Measurements from ENCODE around the gene SLC35F4. TPM values are rescaled to one million over a fixed set of nuclear protein-coding genes. Genes with fewer than 3 reads are reported as not detected.

Gene SLC35F4
- total and polyA plus RNA-seq, 10 donors, result not detected

- no peak overlapping the region for H3K4me3 ChIP-seq
- peaks cover 0 to 11% (median 0%) of the 10 kb centered on the region in 8 donors for H3K9me3 ChIP-seq
- no peak for DNase-seq
- no peak overlapping the region for H3K27ac ChIP-seq
- no peaks in the 10 kb centered on the region for H3K4me1 ChIP-seq
- intact Hi-C loops (cut with DNase I; ENCODE audit: low total_unique reads), result no loop called here
- H3K27me3 ChIP-seq (replicated peaks in 1 of 7), result no peaks in the 10 kb centered on the region
- 65 to 84% (median 77%) methylated on average over 1 of the region's 1 CpG for WGBS, 5 donors
- no peaks in the 10 kb centered on the region for H3K36me3 ChIP-seq
- TF ChIP-seq POLR2A (IDR thresholded peaks at IDR 0.05), result no peak
- TF ChIP-seq CTCF (IDR thresholded peaks at IDR 0.05 in 8 of 11, conservative IDR thresholded peaks at IDR 0.05 in 3 of 11), result peak in 4 of 11 experiments; percentile 31 to 37 (median 31)
- no peak for TF ChIP-seq POLR2AphosphoS5 (IDR thresholded peaks at IDR 0.05)
Measured at GRCh38 chr14:57533214-57533613, 332.7 kb downstream of the SLC35F4 start.

- no peak for DNase-seq
- Histone ChIP-seq H3K27ac (no peak overlapping the region), H3K27me3 (replicated peaks in 1 of 7) (no peaks in the 10 kb centered on the region), H3K36me3 (no peaks in the 10 kb centered on the region), H3K4me3 (no peak overlapping the region), H3K9me3 (peaks cover 0 to 32% (median 21%) of the 10 kb centered on the region in 8 donors), H3K4me1 (no peaks in the 10 kb centered on the region)
- intact Hi-C loops (cut with DNase I; ENCODE audit: low total_unique reads), result no loop called here
- no peak for TF ChIP-seq POLR2A (IDR thresholded peaks at IDR 0.05)
- no peak for TF ChIP-seq CTCF (IDR thresholded peaks at IDR 0.05 in 8 of 11, conservative IDR thresholded peaks at IDR 0.05 in 3 of 11)
- TF ChIP-seq POLR2AphosphoS5 (IDR thresholded peaks at IDR 0.05), result no peak
Measured at GRCh38 chr14:57530571-57530970, 335.3 kb downstream of the SLC35F4 start.

GRCh38 chr14:57526942-57527341 lies 338.9 kb downstream of the SLC35F4 start:
- Histone ChIP-seq H3K4me3 (no peak overlapping the region), H3K27me3 (replicated peaks in 1 of 7) (no peaks in the 10 kb centered on the region), H3K9me3 (peaks cover 0 to 56% (median 44%) of the 10 kb centered on the region in 8 donors), H3K4me1 (no peaks in the 10 kb centered on the region), H3K36me3 (no peaks in the 10 kb centered on the region), H3K27ac (no peak overlapping the region)
- TF ChIP-seq CTCF (IDR thresholded peaks at IDR 0.05 in 8 of 11, conservative IDR thresholded peaks at IDR 0.05 in 3 of 11) (no peak), POLR2AphosphoS5 (IDR thresholded peaks at IDR 0.05) (no peak), POLR2A (IDR thresholded peaks at IDR 0.05) (no peak)
- no peak for DNase-seq
- intact Hi-C loops (cut with DNase I; ENCODE audit: low total_unique reads), result no loop called here
- WGBS, 5 donors, result 54 to 66% (median 60%) methylated on average over 3 of the region's 3 CpGs

GRCh38 chr14:57519043-57519442 lies 346.8 kb downstream of the SLC35F4 start:
- no peak for DNase-seq

More at GRCh38 chr14:57519043-57519442, 346.8 kb downstream of the SLC35F4 start:
- Histone ChIP-seq H3K4me3 (no peak overlapping the region), H3K27me3 (replicated peaks in 1 of 7) (no peaks in the 10 kb centered on the region), H3K9me3 (peaks cover 0 to 67% (median 50%) of the 10 kb centered on the region in 8 donors), H3K27ac (no peak overlapping the region), H3K36me3 (no peaks in the 10 kb centered on the region), H3K4me1 (no peaks in the 10 kb centered on the region)
- no peak for TF ChIP-seq POLR2AphosphoS5 (IDR thresholded peaks at IDR 0.05)
- TF ChIP-seq POLR2A (IDR thresholded peaks at IDR 0.05), result no peak
- no peak for TF ChIP-seq CTCF (IDR thresholded peaks at IDR 0.05 in 8 of 11, conservative IDR thresholded peaks at IDR 0.05 in 3 of 11)
- intact Hi-C loops (cut with DNase I; ENCODE audit: low total_unique reads), result no loop called here
